ENCODE data around the gene LMOD2.

DNA sequence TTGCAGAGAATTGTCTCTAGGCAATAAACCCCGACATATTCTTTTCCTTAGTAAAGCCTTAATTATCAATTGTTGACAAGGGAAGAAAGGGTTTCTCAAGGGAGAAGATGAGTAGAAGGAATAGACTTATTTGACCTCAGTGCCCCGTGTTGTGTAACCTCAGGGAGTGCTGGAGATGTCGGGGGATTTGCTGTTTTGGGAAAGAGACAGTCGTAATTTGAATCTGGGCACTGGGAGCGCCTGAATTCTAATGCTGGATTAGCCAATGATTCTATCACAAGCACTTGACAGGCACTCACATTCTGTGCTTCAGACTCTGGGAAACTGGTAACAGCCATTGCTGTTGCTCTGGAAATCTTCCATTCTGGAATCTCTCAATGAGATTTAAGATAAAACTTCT, 13.8 kb upstream of the LMOD2 start:
- no peak for TF ChIP-seq ARNTL (CRISPR knock-in tag; IDR thresholded peaks at IDR 0.05; ENCODE audit: borderline replicate concordance, low read depth)
- TF ChIP-seq RARB (CRISPR knock-in tag; IDR thresholded peaks at IDR 0.05) = no peak
- TF ChIP-seq, protein P1, sequence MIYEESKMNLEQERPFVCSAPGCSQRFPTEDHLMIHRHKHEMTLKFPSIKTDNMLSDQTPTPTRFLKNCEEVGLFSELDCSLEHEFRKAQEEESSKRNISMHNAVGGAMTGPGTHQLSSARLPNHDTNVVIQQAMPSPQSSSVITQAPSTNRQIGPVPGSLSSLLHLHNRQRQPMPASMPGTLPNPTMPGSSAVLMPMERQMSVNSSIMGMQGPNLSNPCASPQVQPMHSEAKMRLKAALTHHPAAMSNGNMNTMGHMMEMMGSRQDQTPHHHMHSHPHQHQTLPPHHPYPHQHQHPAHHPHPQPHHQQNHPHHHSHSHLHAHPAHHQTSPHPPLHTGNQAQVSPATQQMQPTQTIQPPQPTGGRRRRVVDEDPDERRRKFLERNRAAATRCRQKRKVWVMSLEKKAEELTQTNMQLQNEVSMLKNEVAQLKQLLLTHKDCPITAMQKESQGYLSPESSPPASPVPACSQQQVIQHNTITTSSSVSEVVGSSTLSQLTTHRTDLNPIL (CRISPR knock-in tag; IDR thresholded peaks at IDR 0.05; ENCODE audit: low read depth) = no peak
- TF ChIP-seq, protein P2, sequence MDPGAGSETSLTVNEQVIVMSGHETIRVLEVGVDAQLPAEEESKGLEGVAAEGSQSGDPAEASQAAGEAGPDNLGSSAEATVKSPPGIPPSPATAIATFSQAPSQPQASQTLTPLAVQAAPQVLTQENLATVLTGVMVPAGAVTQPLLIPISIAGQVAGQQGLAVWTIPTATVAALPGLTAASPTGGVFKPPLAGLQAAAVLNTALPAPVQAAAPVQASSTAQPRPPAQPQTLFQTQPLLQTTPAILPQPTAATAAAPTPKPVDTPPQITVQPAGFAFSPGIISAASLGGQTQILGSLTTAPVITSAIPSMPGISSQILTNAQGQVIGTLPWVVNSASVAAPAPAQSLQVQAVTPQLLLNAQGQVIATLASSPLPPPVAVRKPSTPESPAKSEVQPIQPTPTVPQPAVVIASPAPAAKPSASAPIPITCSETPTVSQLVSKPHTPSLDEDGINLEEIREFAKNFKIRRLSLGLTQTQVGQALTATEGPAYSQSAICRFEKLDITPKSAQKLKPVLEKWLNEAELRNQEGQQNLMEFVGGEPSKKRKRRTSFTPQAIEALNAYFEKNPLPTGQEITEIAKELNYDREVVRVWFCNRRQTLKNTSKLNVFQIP (CRISPR knock-in tag; IDR thresholded peaks at IDR 0.05; ENCODE audit: borderline replicate concordance, low read depth) = no peak
- TF ChIP-seq, protein P3, sequence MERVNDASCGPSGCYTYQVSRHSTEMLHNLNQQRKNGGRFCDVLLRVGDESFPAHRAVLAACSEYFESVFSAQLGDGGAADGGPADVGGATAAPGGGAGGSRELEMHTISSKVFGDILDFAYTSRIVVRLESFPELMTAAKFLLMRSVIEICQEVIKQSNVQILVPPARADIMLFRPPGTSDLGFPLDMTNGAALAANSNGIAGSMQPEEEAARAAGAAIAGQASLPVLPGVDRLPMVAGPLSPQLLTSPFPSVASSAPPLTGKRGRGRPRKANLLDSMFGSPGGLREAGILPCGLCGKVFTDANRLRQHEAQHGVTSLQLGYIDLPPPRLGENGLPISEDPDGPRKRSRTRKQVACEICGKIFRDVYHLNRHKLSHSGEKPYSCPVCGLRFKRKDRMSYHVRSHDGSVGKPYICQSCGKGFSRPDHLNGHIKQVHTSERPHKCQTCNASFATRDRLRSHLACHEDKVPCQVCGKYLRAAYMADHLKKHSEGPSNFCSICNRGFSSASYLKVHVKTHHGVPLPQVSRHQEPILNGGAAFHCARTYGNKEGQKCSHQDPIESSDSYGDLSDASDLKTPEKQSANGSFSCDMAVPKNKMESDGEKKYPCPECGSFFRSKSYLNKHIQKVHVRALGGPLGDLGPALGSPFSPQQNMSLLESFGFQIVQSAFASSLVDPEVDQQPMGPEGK (CRISPR knock-in tag; IDR thresholded peaks at IDR 0.05; ENCODE audit: borderline replicate concordance) = no peak
- TF ChIP-seq PPARA (CRISPR knock-in tag; IDR thresholded peaks at IDR 0.05; ENCODE audit: borderline replicate concordance) = no peak
- no peak for TF ChIP-seq ESRRG (CRISPR knock-in tag; IDR thresholded peaks at IDR 0.05)
- TF ChIP-seq ZFP3 (CRISPR knock-in tag; IDR thresholded peaks at IDR 0.05) = no peak
- TF ChIP-seq TOX (CRISPR knock-in tag; IDR thresholded peaks at IDR 0.05; ENCODE audit: borderline replicate concordance) = no peak
- TF ChIP-seq, protein P4, sequence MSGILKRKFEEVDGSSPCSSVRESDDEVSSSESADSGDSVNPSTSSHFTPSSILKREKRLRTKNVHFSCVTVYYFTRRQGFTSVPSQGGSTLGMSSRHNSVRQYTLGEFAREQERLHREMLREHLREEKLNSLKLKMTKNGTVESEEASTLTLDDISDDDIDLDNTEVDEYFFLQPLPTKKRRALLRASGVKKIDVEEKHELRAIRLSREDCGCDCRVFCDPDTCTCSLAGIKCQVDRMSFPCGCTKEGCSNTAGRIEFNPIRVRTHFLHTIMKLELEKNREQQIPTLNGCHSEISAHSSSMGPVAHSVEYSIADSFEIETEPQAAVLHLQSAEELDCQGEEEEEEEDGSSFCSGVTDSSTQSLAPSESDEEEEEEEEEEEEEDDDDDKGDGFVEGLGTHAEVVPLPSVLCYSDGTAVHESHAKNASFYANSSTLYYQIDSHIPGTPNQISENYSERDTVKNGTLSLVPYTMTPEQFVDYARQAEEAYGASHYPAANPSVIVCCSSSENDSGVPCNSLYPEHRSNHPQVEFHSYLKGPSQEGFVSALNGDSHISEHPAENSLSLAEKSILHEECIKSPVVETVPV (CRISPR knock-in tag; IDR thresholded peaks at IDR 0.05) = no peak

All from SK-N-SH treated with all-trans-retinoic acid at 6 μM for 48 hours (cell line).